Calu3 (cell line): ENCODE measurements around the gene MAN2A1. TPM values are rescaled to one million over a fixed set of nuclear protein-coding genes. Genes with fewer than 3 reads are reported as not detected.

ENCODE experiments used
- BruUV-seq: library from RNA; stranded (reverse); fragments of 400-500 nt; replicated peaks from 2 replicates; lab custom pipeline; 2021; lab: Mats Ljungman, UMichigan
- CTCF ChIA-PET: fragments of 300-600 bp; sonication (Branson Sonifier 250); formaldehyde crosslinking; loops from one replicate; lab custom pipeline; 2022; ENCODE audit warnings: antibody characterized with exemption; lab: Charles Lee
- DNase-seq: peaks from one replicate; pipeline ENCODE4 v3.0.0; 2022
- H3K27ac Mint-ChIP-seq: one replicate; pipeline ENCODE4 v1.8.0; 2022; ENCODE audit warnings: mixed read lengths; ENCODE audit not compliant: unreplicated experiment
- H3K27me3 Mint-ChIP-seq: one replicate; pipeline ENCODE4 v1.8.0; 2022; ENCODE audit warnings: mixed read lengths; ENCODE audit not compliant: unreplicated experiment
- H3K36me3 Mint-ChIP-seq: one replicate; pipeline ENCODE4 v1.8.0; 2022; ENCODE audit warnings: mild to moderate bottlenecking, moderate library complexity, mixed read lengths; ENCODE audit not compliant: insufficient read depth, unreplicated experiment
- H3K4me1 Mint-ChIP-seq: one replicate; pipeline ENCODE4 v1.8.0; 2022; ENCODE audit warnings: mild to moderate bottlenecking, low read depth, mixed read lengths; ENCODE audit not compliant: unreplicated experiment
- H3K4me3 Mint-ChIP-seq: one replicate; pipeline ENCODE4 v1.8.0; 2022; ENCODE audit warnings: mild to moderate bottlenecking, low read depth, moderate library complexity, mixed read lengths; ENCODE audit not compliant: unreplicated experiment
- H3K9me3 Mint-ChIP-seq: one replicate; pipeline ENCODE4 v1.8.0; 2022; ENCODE audit warnings: low read depth, mixed read lengths; ENCODE audit not compliant: unreplicated experiment
- CTCF ChIP-seq: fragments of 200-600 bp; IDR thresholded peaks from one replicate; pipeline ENCODE4 v1.8.0; 2022; ENCODE audit warnings: antibody characterized with exemption; ENCODE audit not compliant: unreplicated experiment
- intact Hi-C: fragments of 100-400 bp; cut with micrococcal nuclease; formaldehyde crosslinking; loops from one replicate; pipeline ENCODE4 v1.10.0; 2022; ENCODE audit not compliant: unreplicated experiment
- total RNA-seq: library from RNA; stranded (reverse); gene quantifications from 2 replicates; pipeline ENCODE4 v1.2.3, GENCODE V29; 2022

The MAN2A1 gene
- total RNA-seq, 1 experiment from 2014 or later, result 76.3 TPM

- no TSS peak for BruUV-seq
- no peaks in the 10 kb centered on the region for H3K9me3 Mint-ChIP-seq
- H3K4me3 Mint-ChIP-seq, result no peak overlapping the region
- H3K27ac Mint-ChIP-seq, result no peak overlapping the region
- CTCF ChIA-PET, result interaction anchor here (0.6 to 0.7 kb wide), 2 partner anchors 72 to 96 kb away, joined by 3 to 6 read pairs; no protein-coding TSS in a partner anchor
- intact Hi-C loops, result no loop called here
- no peak for DNase-seq
- no peaks in the 10 kb centered on the region for H3K27me3 Mint-ChIP-seq
- no peaks in the 10 kb centered on the region for H3K4me1 Mint-ChIP-seq
- no peak for TF ChIP-seq CTCF
- H3K36me3 Mint-ChIP-seq, result no peaks in the 10 kb centered on the region
Observed at GRCh38 chr5:109848130-109848529, 158.4 kb downstream of the MAN2A1 start.

DNA sequence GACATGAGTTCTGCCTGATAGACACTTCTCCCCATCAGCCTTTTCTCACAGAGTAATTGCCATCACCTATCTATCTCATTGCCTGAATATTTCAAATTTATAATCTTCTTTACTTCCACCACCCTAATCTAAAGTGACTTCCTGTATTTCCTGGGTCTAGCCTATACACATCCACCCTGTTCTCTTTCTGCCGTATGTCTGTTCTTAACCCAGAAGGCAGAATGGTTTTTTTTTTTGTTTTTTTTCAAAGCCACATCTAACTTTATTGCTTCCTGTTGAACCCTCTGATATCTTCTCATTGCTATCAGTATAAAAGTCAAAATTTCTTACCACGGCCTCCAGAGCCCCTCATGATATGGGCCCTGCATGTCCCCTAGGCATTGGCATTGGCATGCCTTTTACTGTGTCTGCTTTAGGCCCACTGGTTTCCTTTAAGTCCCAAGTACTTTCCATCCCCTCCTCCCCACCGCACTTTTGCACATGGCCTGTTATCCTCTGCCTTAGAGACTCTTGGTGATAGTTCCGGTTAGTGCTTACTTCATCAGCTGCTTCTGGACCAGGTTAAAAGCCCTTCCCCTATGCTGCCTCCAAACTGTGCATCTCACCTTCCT is 159.9 kb downstream of the MAN2A1 start:
- H3K27ac Mint-ChIP-seq, result no peak overlapping the region
- H3K9me3 Mint-ChIP-seq, result no peaks in the 10 kb centered on the region
- no peak overlapping the region for H3K4me3 Mint-ChIP-seq
- CTCF ChIA-PET, result interaction anchor here (0.8 kb wide), 1 partner anchor 144 kb away, joined by 3 read pairs; no protein-coding TSS in a partner anchor
- no TSS peak for BruUV-seq
- no peaks in the 10 kb centered on the region for H3K4me1 Mint-ChIP-seq
- intact Hi-C loops, result no loop called here
- DNase-seq, result no peak
- no peak for TF ChIP-seq CTCF
- no peaks in the 10 kb centered on the region for H3K27me3 Mint-ChIP-seq
- H3K36me3 Mint-ChIP-seq, result no peaks in the 10 kb centered on the region

DNA sequence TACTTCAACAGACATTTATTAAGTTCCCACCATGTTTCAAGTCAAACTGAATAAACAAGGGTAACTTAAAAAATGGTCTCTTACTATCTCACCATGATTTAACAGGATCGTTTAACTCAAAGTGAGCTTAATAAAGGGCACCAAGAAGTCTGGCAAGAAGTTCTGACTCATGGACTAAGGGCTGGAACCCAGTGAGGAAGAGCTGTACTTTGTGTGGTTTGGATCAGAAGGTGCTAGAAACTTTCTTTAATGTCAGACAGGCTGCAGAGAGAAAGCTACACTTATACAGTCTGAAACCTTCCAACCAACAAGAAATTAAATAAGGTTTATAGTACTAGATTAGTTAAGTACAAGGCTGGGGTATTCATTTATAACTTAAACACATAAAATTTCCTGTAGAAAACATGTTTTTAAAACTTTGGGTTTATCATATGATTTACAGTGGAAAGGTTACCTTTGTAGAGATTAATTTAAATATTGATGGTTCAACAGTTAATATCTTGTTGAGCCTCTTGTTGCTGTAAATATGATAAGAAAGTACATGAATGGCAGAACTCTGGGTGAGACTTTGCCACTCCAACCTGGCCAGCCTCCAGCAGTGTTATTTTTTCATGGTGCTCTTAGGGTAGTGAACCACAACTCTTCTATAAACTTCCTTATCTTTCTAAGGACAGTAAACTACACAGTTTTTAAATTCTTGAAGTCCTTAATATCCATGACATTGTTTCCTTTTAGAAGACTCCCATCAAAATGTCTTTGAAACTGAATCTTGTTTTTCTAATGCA is 162.8 kb downstream of the MAN2A1 start:
- CTCF ChIA-PET, result no interaction called here
- Mint-ChIP-seq H3K4me3 (no peak overlapping the region), H3K27ac (no peak overlapping the region)

GRCh38 chr5:109853377-109853776 is 163.7 kb downstream of the MAN2A1 start:
- Mint-ChIP-seq H3K4me1 (no peaks in the 10 kb centered on the region), H3K9me3 (no peaks in the 10 kb centered on the region), H3K36me3 (no peaks in the 10 kb centered on the region), H3K27me3 (no peaks in the 10 kb centered on the region), H3K4me3 (no peak overlapping the region), H3K27ac (no peak overlapping the region)
- no peak for TF ChIP-seq CTCF
- BruUV-seq, result no TSS peak
- DNase-seq, result no peak
- intact Hi-C loops, result no loop called here
- CTCF ChIA-PET, result no interaction called here

More for the DNA sequence above, 162.8 kb downstream of the MAN2A1 start:
- Mint-ChIP-seq H3K4me1 (no peaks in the 10 kb centered on the region), H3K9me3 (no peaks in the 10 kb centered on the region), H3K36me3 (no peaks in the 10 kb centered on the region), H3K27me3 (no peaks in the 10 kb centered on the region)
- no TSS peak for BruUV-seq
- no peak for TF ChIP-seq CTCF
- intact Hi-C loops, result no loop called here
- DNase-seq, result no peak
